ENCODE measurements around the gene MOB3C. TPM values are rescaled to one million over a fixed set of nuclear protein-coding genes. Genes with fewer than 3 reads are reported as not detected.

MOB3C gene
- total RNA-seq, 2 donors from 2014 or later, result 1.7 to 2.3 TPM

DNA sequence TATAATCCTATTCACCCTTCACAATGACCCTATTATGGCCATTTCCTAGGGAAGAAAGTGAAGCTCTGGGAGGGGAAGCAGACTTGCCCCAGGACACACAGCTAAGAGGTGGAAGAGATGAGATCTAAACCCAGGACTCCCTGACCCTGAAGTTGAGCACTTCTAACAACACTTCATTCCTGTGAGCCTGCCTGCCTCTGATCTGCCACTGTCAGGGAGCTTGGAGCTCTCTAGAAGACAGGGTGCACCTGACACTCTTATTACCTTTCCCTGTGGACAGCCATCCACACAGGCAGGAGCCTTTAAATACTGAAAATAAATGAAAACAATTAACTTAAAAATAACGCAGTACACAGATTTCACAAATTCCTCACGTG lies 13.1 kb downstream of the MOB3C start:
- H3K4me3 Mint-ChIP-seq, result peak overlapping the region; percentile 82
- no peaks in the 10 kb centered on the region for H3K27me3 ChIP-seq (ENCODE audit: control insufficient read depth, insufficient read depth, low read length, poor library complexity, severe bottlenecking)
- H3K4me3 ChIP-seq (ENCODE audit: low read length), result peak overlapping the region; percentile 83
- no peak overlapping the region for H3K27ac ChIP-seq (ENCODE audit: low read depth, low read length)
- H3K9me3 Mint-ChIP-seq, result no peaks in the 10 kb centered on the region
- no peak for DNase-seq
- H3K36me3 ChIP-seq (ENCODE audit: control insufficient read depth, insufficient read depth, low read length), result no peaks in the 10 kb centered on the region
- H3K36me3 Mint-ChIP-seq (ENCODE audit: low read depth), result no peaks in the 10 kb centered on the region
- H3K27ac Mint-ChIP-seq, result peak overlapping the region; percentile 88
- no peaks in the 10 kb centered on the region for H3K4me1 ChIP-seq (ENCODE audit: control insufficient read depth, insufficient read depth, low read length)
- H3K9ac ChIP-seq (ENCODE audit: extremely low read depth, low read length, poor library complexity, severe bottlenecking), result peak overlapping the region; percentile 15
- TF ChIP-seq, protein P1, sequence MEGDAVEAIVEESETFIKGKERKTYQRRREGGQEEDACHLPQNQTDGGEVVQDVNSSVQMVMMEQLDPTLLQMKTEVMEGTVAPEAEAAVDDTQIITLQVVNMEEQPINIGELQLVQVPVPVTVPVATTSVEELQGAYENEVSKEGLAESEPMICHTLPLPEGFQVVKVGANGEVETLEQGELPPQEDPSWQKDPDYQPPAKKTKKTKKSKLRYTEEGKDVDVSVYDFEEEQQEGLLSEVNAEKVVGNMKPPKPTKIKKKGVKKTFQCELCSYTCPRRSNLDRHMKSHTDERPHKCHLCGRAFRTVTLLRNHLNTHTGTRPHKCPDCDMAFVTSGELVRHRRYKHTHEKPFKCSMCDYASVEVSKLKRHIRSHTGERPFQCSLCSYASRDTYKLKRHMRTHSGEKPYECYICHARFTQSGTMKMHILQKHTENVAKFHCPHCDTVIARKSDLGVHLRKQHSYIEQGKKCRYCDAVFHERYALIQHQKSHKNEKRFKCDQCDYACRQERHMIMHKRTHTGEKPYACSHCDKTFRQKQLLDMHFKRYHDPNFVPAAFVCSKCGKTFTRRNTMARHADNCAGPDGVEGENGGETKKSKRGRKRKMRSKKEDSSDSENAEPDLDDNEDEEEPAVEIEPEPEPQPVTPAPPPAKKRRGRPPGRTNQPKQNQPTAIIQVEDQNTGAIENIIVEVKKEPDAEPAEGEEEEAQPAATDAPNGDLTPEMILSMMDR (conservative IDR thresholded peaks at IDR 0.05), result no peak
- 0 to 8% methylated on average over 2 of the region's 2 CpGs for WGBS, 2 experiments (ENCODE audit: insufficient coverage in 1 of 2, insufficient read length in 1 of 2)
- no peaks in the 10 kb centered on the region for H3K9me3 ChIP-seq (ENCODE audit: control insufficient read depth, low read length)
- peaks cover 10% of the 10 kb centered on the region for H3K4me1 Mint-ChIP-seq
- H3K27me3 Mint-ChIP-seq (ENCODE audit: insufficient read depth), result no peaks in the 10 kb centered on the region

DNA sequence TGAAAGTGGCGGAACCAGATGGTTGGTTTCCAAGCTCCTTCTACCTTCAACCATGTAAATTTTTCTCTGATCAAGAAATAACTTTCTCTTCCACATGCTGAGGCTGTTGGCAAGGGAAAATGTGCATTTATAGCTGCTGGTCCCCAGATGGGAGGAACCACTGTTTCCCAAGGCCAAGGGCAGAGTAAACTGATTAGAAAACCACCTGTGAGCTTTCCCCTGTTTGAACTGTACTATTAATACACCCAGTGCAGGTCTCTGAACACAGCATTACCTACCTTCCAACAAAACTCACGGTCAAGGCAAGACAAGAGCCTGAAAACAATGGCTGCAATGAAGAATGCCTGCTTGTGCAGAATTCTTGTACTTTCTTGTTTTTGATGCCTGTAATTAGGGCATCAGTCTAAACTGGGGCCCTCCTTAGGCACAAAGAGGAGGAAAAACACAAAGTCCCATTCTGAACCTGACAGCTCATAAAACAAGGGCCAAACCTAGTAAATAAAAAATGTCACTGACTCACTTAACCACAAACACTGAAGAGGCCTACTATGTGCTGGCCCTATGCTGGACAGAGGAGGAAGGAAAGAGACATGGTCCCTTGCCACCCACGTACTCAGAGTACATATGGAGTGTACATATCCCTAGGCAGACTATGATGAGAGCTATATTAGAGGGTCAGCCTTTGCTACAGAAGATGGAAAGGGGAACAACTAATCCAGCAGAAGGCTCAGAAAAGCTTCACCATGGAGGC lies 15.2 kb downstream of the MOB3C start:
- Mint-ChIP-seq H3K4me3 (no peak overlapping the region), H3K4me1 (peaks cover 10% of the 10 kb centered on the region), H3K9me3 (no peaks in the 10 kb centered on the region), H3K27me3 (ENCODE audit: insufficient read depth) (no peaks in the 10 kb centered on the region), H3K27ac (no peak overlapping the region), H3K36me3 (ENCODE audit: low read depth) (no peaks in the 10 kb centered on the region)
- Histone ChIP-seq H3K27me3 (ENCODE audit: control insufficient read depth, insufficient read depth, low read length, poor library complexity, severe bottlenecking) (no peaks in the 10 kb centered on the region), H3K4me3 (ENCODE audit: low read length) (no peak overlapping the region), H3K36me3 (ENCODE audit: control insufficient read depth, insufficient read depth, low read length) (no peaks in the 10 kb centered on the region), H3K9ac (ENCODE audit: extremely low read depth, low read length, poor library complexity, severe bottlenecking) (no peak overlapping the region), H3K9me3 (ENCODE audit: control insufficient read depth, low read length) (no peaks in the 10 kb centered on the region), H3K27ac (ENCODE audit: low read depth, low read length) (no peak overlapping the region), H3K4me1 (ENCODE audit: control insufficient read depth, insufficient read depth, low read length) (no peaks in the 10 kb centered on the region)
- 71 to 95% methylated on average over 1 to 3 of the region's 3 CpGs for WGBS, 2 experiments (ENCODE audit: insufficient coverage in 1 of 2, insufficient read length in 1 of 2)
- TF ChIP-seq, protein P1 (conservative IDR thresholded peaks at IDR 0.05), result no peak
- no peak for DNase-seq

DNA sequence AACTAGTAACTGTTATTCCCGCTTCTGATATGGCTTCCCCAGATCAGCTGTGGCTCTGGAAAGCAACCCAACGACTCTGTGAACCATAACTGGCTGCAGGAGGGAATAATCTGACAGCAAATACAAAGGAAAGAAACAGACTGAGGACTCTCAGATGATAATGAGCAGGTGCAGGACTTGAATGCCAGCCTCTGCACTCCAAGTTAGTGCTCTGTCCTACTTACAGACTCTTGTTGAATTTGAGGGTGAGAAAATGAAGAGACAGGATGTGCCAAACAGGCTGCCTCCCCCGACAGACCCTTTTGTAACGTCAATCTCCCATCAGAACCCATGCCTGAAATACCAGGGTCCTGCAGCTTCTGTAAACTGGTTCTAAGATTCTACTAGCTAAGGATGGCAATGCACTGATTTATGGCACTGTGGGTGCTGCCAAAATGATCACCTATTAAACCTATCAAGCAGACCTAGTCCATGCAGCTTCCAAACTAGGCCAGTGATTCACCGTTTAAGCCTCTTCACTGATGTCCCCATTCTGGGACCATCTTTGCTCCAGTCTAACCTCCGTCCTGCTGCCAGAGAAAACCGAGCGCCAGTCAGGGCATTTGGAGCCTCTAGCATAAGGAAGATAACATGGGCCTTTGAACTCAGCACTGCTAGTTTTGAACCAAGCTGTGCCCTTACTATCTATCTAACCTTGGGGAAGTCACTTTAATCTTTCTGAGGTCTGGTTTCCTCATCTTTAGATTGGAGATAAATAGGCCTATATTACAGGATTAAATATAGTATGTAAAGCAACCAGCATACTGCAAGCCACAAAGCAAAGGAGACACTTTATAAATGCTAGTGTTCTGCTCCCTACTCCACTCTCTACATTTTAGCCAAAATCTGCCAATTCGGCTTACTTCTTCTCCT lies 17.3 kb downstream of the MOB3C start:
- DNase-seq, result no peak
- 90 to 94% methylated on average over 9 of the region's 9 CpGs for WGBS, 2 experiments (ENCODE audit: insufficient coverage in 1 of 2, insufficient read length in 1 of 2)
- no peaks in the 10 kb centered on the region for H3K9me3 ChIP-seq (ENCODE audit: control insufficient read depth, low read length)
- no peak overlapping the region for H3K27ac ChIP-seq (ENCODE audit: low read depth, low read length)
- no peaks in the 10 kb centered on the region for H3K36me3 ChIP-seq (ENCODE audit: control insufficient read depth, insufficient read depth, low read length)
- H3K27me3 ChIP-seq (ENCODE audit: control insufficient read depth, insufficient read depth, low read length, poor library complexity, severe bottlenecking), result no peaks in the 10 kb centered on the region
- no peak overlapping the region for H3K4me3 ChIP-seq (ENCODE audit: low read length)
- no peaks in the 10 kb centered on the region for H3K9me3 Mint-ChIP-seq
- no peaks in the 10 kb centered on the region for H3K4me1 ChIP-seq (ENCODE audit: control insufficient read depth, insufficient read depth, low read length)
- no peak overlapping the region for H3K9ac ChIP-seq (ENCODE audit: extremely low read depth, low read length, poor library complexity, severe bottlenecking)
- TF ChIP-seq, protein P1 (conservative IDR thresholded peaks at IDR 0.05), result no peak
- H3K4me3 Mint-ChIP-seq, result no peak overlapping the region
- no peaks in the 10 kb centered on the region for H3K36me3 Mint-ChIP-seq (ENCODE audit: low read depth)
- H3K4me1 Mint-ChIP-seq, result peaks cover 9% of the 10 kb centered on the region
- H3K27me3 Mint-ChIP-seq (ENCODE audit: insufficient read depth), result no peaks in the 10 kb centered on the region
- H3K27ac Mint-ChIP-seq, result no peak overlapping the region

Data from endodermal cell (in vitro differentiated cells).